Psoas muscle (tissue), 8 donors: ENCODE measurements around the gene S100A16. TPM values are rescaled to one million over a fixed set of nuclear protein-coding genes. Genes with fewer than 3 reads are reported as not detected.

Source experiments
- ATAC-seq, 4 donors: fragments of 200-7000 bp; cut with Tn5 transposase; one replicate each; pipeline ENCODE4 v1.9.1; 2020; ENCODE audit warnings: moderate library complexity in 3 of 4, mild to moderate bottlenecking in 2 of 4
- DNase-seq, 2 donors: peaks; one replicate each; pipeline ENCODE4 v3.0.0-alpha.2; 2020
- H3K27ac ChIP-seq: fragments of 200-600 bp; one replicate; pipeline ENCODE4 v1.8.0; 2022
- H3K27me3 ChIP-seq, 3 donors: fragments of 200-600 bp in 1 of 3; one replicate each; pipeline versions ENCODE4 v1.6.1 to v1.8.0; 2013 to 2022; ENCODE audit warnings: low read length in 2 of 3, mild to moderate bottlenecking in 2 of 3, moderate library complexity in 1 of 3; ENCODE audit not compliant: insufficient read depth in 3 of 3
- H3K36me3 ChIP-seq, 2 donors: fragments of 200-600 bp in 1 of 2; one replicate each; pipeline versions ENCODE4 v1.6.1 to v1.8.0; 2013 to 2022; ENCODE audit warnings: low read depth in 1 of 2, mild to moderate bottlenecking in 1 of 2, moderate library complexity in 1 of 2; ENCODE audit not compliant: insufficient read depth in 1 of 2
- H3K4me1 ChIP-seq: fragments of 200-600 bp; one replicate; pipeline ENCODE4 v1.8.0; 2022
- H3K4me3 ChIP-seq: fragments of 200-600 bp; one replicate; pipeline ENCODE4 v1.8.0; 2022; ENCODE audit warnings: mild to moderate bottlenecking
- H3K9me3 ChIP-seq: fragments of 200-600 bp; one replicate; pipeline ENCODE4 v1.8.0; 2022
- CTCF ChIP-seq: fragments of 200-600 bp; IDR thresholded peaks from one replicate; pipeline ENCODE4 v1.8.0; 2022; ENCODE audit warnings: antibody characterized with exemption
- WGBS, 3 donors: extraction: QIAGEN DNeasy Blood & Tissue Kit; methylation state at CpG; one replicate each; pipeline versions ENCODE4 v1.1.6 to v1.1.7; 2013; 5-methylcytosine and 5-hydroxymethylcytosine counted together
- intact Hi-C, 2 donors: fragments of 100-400 bp; cut with DNase I; formaldehyde crosslinking; loops; one replicate each; pipeline versions ENCODE4 v1.11.0 to v1.14.2; 2022
- polyA plus RNA-seq, 3 donors: library from polyadenylated mRNA; stranded (reverse); fragments of 200-250 nt; gene quantifications; one replicate each; pipeline ENCODE4 v1.2.3, GENCODE V29; 2013
- total RNA-seq, 4 donors: library from RNA; stranded (reverse); fragmentation: NEBNext Ultra II Directional in 2 of 4; extraction: Animal tissue kit (Norgen Biotek cat#: 25700) in 2 of 4; gene quantifications; one replicate each; pipeline versions ENCODE4 v1.2.1 to v1.2.4, GENCODE V29; 2021 to 2023
- donor health status: healthy with polysubstance abuse.
- donor health status: DM: no; HTN: no; CAD: no; lungs with moderate emphysema.
- donor health status: Bipolar disorder and iron deficiency.
- donor health status: healthy.
- donor health status: DM: yes; HTN: yes; CAD: no.
- donor health status: DM: no; HTN: no; CAD: no.
- donor health status: DM: no; HTN: no; CAD: no.
- donor health status: DM: yes; HTN: yes; CAD: no.

The S100A16 gene
- total and polyA plus RNA-seq, 7 donors: 23.3 to 251 (median 38.1) TPM

DNA sequence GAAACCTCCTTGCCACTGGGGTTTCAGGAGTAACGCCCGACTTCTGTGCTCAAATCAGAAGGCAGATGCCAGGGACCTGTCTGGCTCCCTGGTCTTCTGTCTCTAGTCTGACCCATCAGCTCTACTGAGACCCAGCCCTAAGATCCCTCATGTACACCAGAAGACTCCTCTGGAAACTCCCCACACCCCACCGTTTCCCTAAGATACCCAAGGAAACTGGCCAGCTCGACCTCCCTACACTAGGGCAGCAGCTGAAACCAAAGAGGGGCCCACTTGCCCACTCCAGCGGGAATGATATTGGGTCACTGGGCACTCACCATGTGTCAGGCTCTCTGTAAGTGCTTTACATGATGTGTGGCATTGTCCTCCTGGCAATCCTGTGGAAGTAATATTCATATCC, 469 bp upstream of the S100A16 start:
- no peak for ATAC-seq
- Histone ChIP-seq H3K4me3 (peak overlapping the region; percentile 65), H3K36me3 (peaks cover 0 to 8% of the 10 kb centered on the region in 2 donors), H3K27me3 (no peaks in the 10 kb centered on the region), H3K27ac (peak overlapping the region; percentile 77), H3K9me3 (no peaks in the 10 kb centered on the region), H3K4me1 (peaks cover 28% of the 10 kb centered on the region)
- intact Hi-C loops: no loop called here
- 55 to 83% (median 64%) methylated on average over 5 of the region's 5 CpGs for WGBS, 3 donors
- TF ChIP-seq CTCF: no peak
- no peak for DNase-seq

DNA sequence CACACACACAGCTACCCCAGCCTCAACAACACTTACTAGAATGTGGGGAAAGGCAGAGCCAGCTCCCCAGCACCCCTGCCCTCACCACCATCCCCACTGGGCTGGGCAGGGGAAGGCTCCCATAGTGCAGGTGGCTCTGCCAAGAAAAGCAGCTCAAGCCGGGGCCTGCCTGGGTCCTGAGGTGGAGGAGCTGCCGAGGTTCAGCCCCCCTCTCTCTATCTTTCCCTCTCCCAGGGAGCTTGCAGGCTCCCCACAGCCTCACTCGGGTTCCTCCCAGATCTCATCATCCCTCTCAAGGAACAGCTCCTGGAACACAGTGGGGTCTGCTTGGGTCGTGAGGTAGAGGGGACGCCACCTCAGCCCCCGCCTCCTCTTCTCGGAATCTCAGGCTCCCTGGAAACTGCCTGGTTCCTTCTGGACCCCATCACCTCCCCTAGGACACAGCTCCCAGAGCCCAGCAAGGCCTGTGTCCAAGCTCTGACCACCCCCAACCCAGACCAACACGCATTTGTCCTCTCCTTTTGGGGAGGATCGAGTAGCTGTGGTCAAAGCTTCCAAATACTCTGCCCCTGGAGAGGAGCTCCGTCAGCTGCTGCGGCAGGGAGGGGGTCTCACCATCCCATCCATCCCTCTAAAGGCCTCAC, 704 bp downstream of the S100A16 start:
- peak in 2 of 4 donors; percentile 8 to 19 for ATAC-seq
- 45 to 48% (median 45%) methylated on average over 11 of the region's 11 CpGs for WGBS, 3 donors
- peaks cover 27% of the 10 kb centered on the region for H3K4me1 ChIP-seq
- H3K27ac ChIP-seq: peak overlapping the region; percentile 77
- no peak for DNase-seq
- TF ChIP-seq CTCF: no peak
- H3K4me3 ChIP-seq: peak overlapping the region; percentile 65
- no peaks in the 10 kb centered on the region for H3K9me3 ChIP-seq
- H3K27me3 ChIP-seq: no peaks in the 10 kb centered on the region
- H3K36me3 ChIP-seq: peaks cover 0 to 7% of the 10 kb centered on the region in 2 donors
- intact Hi-C loops: no loop called here

GRCh38 chr1:153611356-153611755, 1.6 kb downstream of the S100A16 start:
- H3K36me3 ChIP-seq: peaks cover 0 to 16% of the 10 kb centered on the region in 2 donors
- no peaks in the 10 kb centered on the region for H3K9me3 ChIP-seq
- intact Hi-C loops: no loop called here
- ATAC-seq (no peak), DNase-seq (no peak)
- H3K27me3 ChIP-seq: no peaks in the 10 kb centered on the region
- peak overlapping the region; percentile 81 for H3K27ac ChIP-seq
- 77 to 83% (median 79%) methylated on average over 1 of the region's 1 CpG for WGBS, 3 donors
- H3K4me1 ChIP-seq: peaks cover 27% of the 10 kb centered on the region
- peak overlapping the region; percentile 65 for H3K4me3 ChIP-seq
- TF ChIP-seq CTCF: no peak

- H3K27ac ChIP-seq: peak overlapping the region; percentile 81
- TF ChIP-seq CTCF: no peak
- ATAC-seq (no peak), DNase-seq (no peak)
- intact Hi-C loops: no loop called here
- H3K36me3 ChIP-seq: peaks cover 0 to 21% of the 10 kb centered on the region in 2 donors
- H3K9me3 ChIP-seq: no peaks in the 10 kb centered on the region
- H3K4me1 ChIP-seq: peaks cover 27% of the 10 kb centered on the region
- no peaks in the 10 kb centered on the region for H3K27me3 ChIP-seq
- H3K4me3 ChIP-seq: no peak overlapping the region
- 79 to 85% (median 85%) methylated on average over 7 of the region's 7 CpGs for whole genome bisulfite sequencing, 3 donors
Observed at GRCh38 chr1:153610811-153611301, 2.1 kb downstream of the S100A16 start.
